ENCODE data around the gene GRID1.

GRCh38 chr10:86344714-86345161, 21.9 kb downstream of the GRID1 start:
- TF ChIP-seq CTCF (optimal IDR thresholded peaks at IDR 0.05 in 1 of 3, IDR thresholded peaks at IDR 0.05 in 1 of 3, conservative IDR thresholded peaks at IDR 0.05 in 1 of 3; ENCODE audit: extremely low read depth in 1 of 3, insufficient read depth in 2 of 3, low read length in 3 of 3), result peak in 1 of 3 experiments; percentile 1
- no peak for TF ChIP-seq EZH2 (IDR thresholded peaks at IDR 0.05; ENCODE audit: low read length)
